HEK293 (cell line): Measurements from ENCODE around the gene MAL.

Source experiments
- CTCF ChIA-PET: fragments of 350-600 bp; formaldehyde crosslinking; extraction: SDS; loops from one replicate; lab custom pipeline; 2021; ENCODE audit warnings: antibody characterized with exemption; lab: Yijun Ruan, JAX
- POLR2A ChIA-PET: fragments of 300-600 bp; formaldehyde crosslinking; extraction: SDS; loops from one replicate; lab custom pipeline; 2020; ENCODE audit warnings: antibody characterized with exemption, inconsistent platforms; lab: Yijun Ruan, JAX
- H3K27ac ChIP-seq: fragments of 200-500 bp; sonication (Bioruptor generic); 2 replicates; pipeline ENCODE4 v1.5.1; 2014; ENCODE audit warnings: low read depth, low read length, control low read depth, inconsistent platforms; ENCODE audit errors: extremely low read depth
- H3K36me3 ChIP-seq, 2 experiments: fragments of 200-500 bp in 1 of 2; sonication (Bioruptor generic) in 1 of 2; 1 replicate in 1 of 2; 2 replicates in 1 of 2; pipeline ENCODE4 v1.5.1; 2014 to 2017; ENCODE audit warnings: inconsistent platforms in 2 of 2, low read length in 2 of 2; ENCODE audit not compliant: control insufficient read depth in 2 of 2, insufficient read depth in 1 of 2
- H3K4me1 ChIP-seq: fragments of 200-500 bp; sonication (Bioruptor generic); 2 replicates; pipeline ENCODE4 v1.5.1; 2014; ENCODE audit warnings: mild to moderate bottlenecking, low read length, inconsistent platforms; ENCODE audit not compliant: control insufficient read depth, insufficient read depth
- H3K4me3 ChIP-seq: 2 replicates; pipeline ENCODE4 v1.5.1; 2011; ENCODE audit warnings: low read depth, mild to moderate bottlenecking, control low read depth, low read length, moderate library complexity
- H3K9me3 ChIP-seq: fragments of 200-500 bp; sonication (Bioruptor generic); 2 replicates; pipeline ENCODE4 v1.5.1; 2014; ENCODE audit warnings: low read depth, low read length, inconsistent platforms; ENCODE audit not compliant: control insufficient read depth, insufficient read depth
- PRDM10 ChIP-seq: fragments of 450-650 bp; formaldehyde crosslinking; IDR thresholded peaks from 2 replicates; pipeline ENCODE4 v1.5.1; 2016; ENCODE audit warnings: missing biosample characterization, missing genetic modification characterization
- SP2 ChIP-seq: fragments of 450-650 bp; formaldehyde crosslinking; IDR thresholded peaks from 2 replicates; pipeline ENCODE4 v1.5.1; 2016; ENCODE audit warnings: missing biosample characterization, missing genetic modification characterization
- SP3 ChIP-seq: fragments of 450-650 bp; formaldehyde crosslinking; IDR thresholded peaks from 2 replicates; pipeline ENCODE4 v1.5.1; 2016; ENCODE audit warnings: missing biosample characterization, missing genetic modification characterization
- SP7 ChIP-seq: fragments of 450-650 bp; formaldehyde crosslinking; IDR thresholded peaks from 2 replicates; pipeline ENCODE4 v1.5.1; 2016; ENCODE audit warnings: missing biosample characterization, missing genetic modification characterization
- ZBTB49 ChIP-seq: fragments of 450-650 bp; formaldehyde crosslinking; IDR thresholded peaks from 2 replicates; pipeline ENCODE4 v1.5.1; 2016; ENCODE audit warnings: missing biosample characterization, missing genetic modification characterization, low read depth
- ZNF175 ChIP-seq: fragments of 450-650 bp; formaldehyde crosslinking; IDR thresholded peaks from 2 replicates; pipeline ENCODE4 v1.5.1; 2016; ENCODE audit warnings: missing biosample characterization, missing genetic modification characterization
- ZNF19 ChIP-seq: fragments of 450-650 bp; formaldehyde crosslinking; IDR thresholded peaks from 2 replicates; pipeline ENCODE4; 2016; ENCODE audit warnings: missing biosample characterization, missing genetic modification characterization, low read depth
- ZNF2 ChIP-seq: fragments of 450-650 bp; formaldehyde crosslinking; IDR thresholded peaks from 2 replicates; pipeline ENCODE4 v1.5.1; 2016; ENCODE audit warnings: missing biosample characterization, missing genetic modification characterization
- ZNF24 ChIP-seq: fragments of 450-650 bp; formaldehyde crosslinking; IDR thresholded peaks from 2 replicates; pipeline ENCODE4 v1.5.1; 2016; ENCODE audit warnings: missing biosample characterization, missing genetic modification characterization
- ZNF274 ChIP-seq, 2 experiments: fragments of 200-500 bp in 1 of 2; fragments of 450-650 bp in 1 of 2; sonication (Bioruptor generic) in 1 of 2; formaldehyde crosslinking in 1 of 2; IDR thresholded peaks; 2 replicates each; pipeline versions ENCODE4 v1.5.1 to v1.6.1; 2014 to 2016; ENCODE audit warnings: borderline replicate concordance in 1 of 2, inconsistent platforms in 1 of 2, low read length in 1 of 2, missing biosample characterization in 1 of 2, missing genetic modification characterization in 1 of 2
- ZNF354C ChIP-seq: fragments of 450-650 bp; formaldehyde crosslinking; IDR thresholded peaks from 2 replicates; pipeline ENCODE4 v1.5.1; 2016; ENCODE audit warnings: missing biosample characterization, missing genetic modification characterization, low read depth, borderline replicate concordance
- ZNF426 ChIP-seq: fragments of 450-650 bp; formaldehyde crosslinking; IDR thresholded peaks from 2 replicates; pipeline ENCODE4 v1.5.1; 2017; ENCODE audit warnings: missing biosample characterization, missing genetic modification characterization, mild to moderate bottlenecking, inconsistent platforms, moderate library complexity
- ZNF664 ChIP-seq: fragments of 450-650 bp; formaldehyde crosslinking; IDR thresholded peaks from 2 replicates; pipeline ENCODE4 v1.5.1; 2016; ENCODE audit warnings: missing biosample characterization, missing genetic modification characterization
- ZNF670 ChIP-seq: fragments of 450-650 bp; formaldehyde crosslinking; IDR thresholded peaks from 2 replicates; pipeline ENCODE4 v1.5.1; 2016; ENCODE audit warnings: missing biosample characterization, missing genetic modification characterization, low read depth
- ZNF837 ChIP-seq: fragments of 450-650 bp; formaldehyde crosslinking; IDR thresholded peaks from 2 replicates; pipeline ENCODE4 v1.5.1; 2016; ENCODE audit warnings: missing biosample characterization, missing genetic modification characterization
- ZSCAN16 ChIP-seq: fragments of 450-650 bp; formaldehyde crosslinking; IDR thresholded peaks from 2 replicates; pipeline ENCODE4 v1.5.1; 2016; ENCODE audit warnings: missing biosample characterization, missing genetic modification characterization
- ZSCAN30 ChIP-seq: fragments of 450-650 bp; IDR thresholded peaks from 2 replicates; pipeline ENCODE4 v1.5.1; 2018; ENCODE audit warnings: missing biosample characterization, mild to moderate bottlenecking, missing genetic modification characterization, moderate library complexity

Gene MAL

GRCh38 chr2:95027369-95027720, 1.8 kb downstream of the MAL start:
- POLR2A ChIA-PET = no interaction called here
- Histone ChIP-seq H3K4me3 (no peak overlapping the region), H3K9me3 (no peaks in the 10 kb centered on the region), H3K27ac (no peak overlapping the region), H3K4me1 (no peaks in the 10 kb centered on the region), H3K36me3 (no peaks in the 10 kb centered on the region)
- CTCF ChIA-PET = interaction anchor here (0.7 kb wide), 1 partner anchor 26 kb away, joined by 3 read pairs; no protein-coding TSS in a partner anchor
- TF ChIP-seq ZNF175 = no peak
- no peak for TF ChIP-seq ZNF664 (tag by site-specific recombination)
- TF ChIP-seq ZNF426 (tag by site-specific recombination) = no peak
- peak; percentile 49 for TF ChIP-seq PRDM10 (tag by site-specific recombination)
- no peak for TF ChIP-seq ZBTB49 (tag by site-specific recombination)

GRCh38 chr2:95029898-95030341, 4.4 kb downstream of the MAL start:
- TF ChIP-seq ZNF670 (tag by site-specific recombination) = no peak
- TF ChIP-seq ZNF19 (tag by site-specific recombination) = no peak
- TF ChIP-seq ZNF354C (tag by site-specific recombination) = no peak
- no peak for TF ChIP-seq ZNF24 (tag by site-specific recombination)
- TF ChIP-seq, all 188 proteins: peak for 0
- no peaks in the 10 kb centered on the region for H3K9me3 ChIP-seq
- H3K27ac ChIP-seq = no peak overlapping the region
- no peak overlapping the region for H3K4me3 ChIP-seq
- no peaks in the 10 kb centered on the region for H3K4me1 ChIP-seq
- no peaks in the 10 kb centered on the region for H3K36me3 ChIP-seq
- ChIA-PET POLR2A (no interaction called here), CTCF (no interaction called here)

- Histone ChIP-seq H3K4me3 (no peak overlapping the region), H3K9me3 (no peaks in the 10 kb centered on the region), H3K4me1 (no peaks in the 10 kb centered on the region), H3K27ac (no peak overlapping the region), H3K36me3 (no peaks in the 10 kb centered on the region)
- ChIA-PET POLR2A (no interaction called here), CTCF (no interaction called here)
- TF ChIP-seq SP3 (tag by site-specific recombination) (no peak), SP7 (tag by site-specific recombination) (no peak), ZNF24 (tag by site-specific recombination) (no peak), ZNF2 (tag by site-specific recombination) (no peak), ZSCAN30 (tag by site-specific recombination) (no peak), ZBTB49 (tag by site-specific recombination) (no peak), ZSCAN16 (tag by site-specific recombination) (no peak), ZNF274 (IDR thresholded peaks at IDR 0.05; ENCODE audit: low read length) (no peak), ZNF274 (tag by site-specific recombination; IDR thresholded peaks at IDR 0.05; ENCODE audit: borderline replicate concordance) (no peak), SP2 (tag by site-specific recombination) (no peak), ZNF837 (tag by site-specific recombination) (no peak)
These were observed 5.0 kb downstream of the MAL start for GRCh38 chr2:95030496-95030895.
